HepG2 (cell line): ENCODE results near the gene TMEM11. TPM values are rescaled to one million over a fixed set of nuclear protein-coding genes. Genes with fewer than 3 reads are reported as not detected.

Experiments used
- ATAC-seq: fragments of 200-7000 bp; cut with Tn5 transposase; 3 replicates; pipeline ENCODE4 v1.9.1; 2020; ENCODE audit warnings: mild to moderate bottlenecking, moderate library complexity
- BruUV-seq: library from RNA; stranded (reverse); fragments of 400-500 nt; replicated peaks from 2 replicates; lab custom pipeline; 2021; lab: Mats Ljungman, UMichigan
- CTCF ChIA-PET: fragments of 300-600 bp; formaldehyde crosslinking; extraction: SDS; loops from one replicate; lab custom pipeline; 2021; ENCODE audit warnings: low total read pairs, inconsistent platforms, low intra/inter-chr PET ratio; lab: Yijun Ruan, JAX
- POLR2A ChIA-PET: fragments of 350-600 bp; sonication (Branson Sonifier 250); formaldehyde crosslinking; loops from one replicate; lab custom pipeline; 2020; ENCODE audit warnings: antibody characterized with exemption, inconsistent platforms; lab: Yijun Ruan, JAX
- DNase-seq: peaks from one replicate; pipeline ENCODE4 v3.0.0-alpha.2; 2015; ENCODE audit warnings: low spot score
- FAIRE-seq: peaks from 3 replicates; lab custom pipeline; 2011; peaks lifted over from hg19 to GRCh38; lab: Jason Lieb, UNC
- H2AFZ ChIP-seq: one replicate; pipeline ENCODE4 v1.6.1; 2011; ENCODE audit warnings: low read length, inconsistent platforms
- H3K27ac ChIP-seq: fragments of 300-600 bp; 3 replicates; pipeline ENCODE4 v1.8.0; 2011; ENCODE audit warnings: mixed run types, mild to moderate bottlenecking, mixed read lengths, low read length, inconsistent platforms; ENCODE audit not compliant: insufficient read depth; ENCODE audit errors: extremely low read length
- H3K27me3 ChIP-seq, 2 experiments: fragments of 200-600 bp in 1 of 2; 2 replicates in 1 of 2; 3 replicates in 1 of 2; pipeline versions ENCODE4 v1.6.0 to v1.8.0; 2011; ENCODE audit warnings: low read length in 2 of 2, mild to moderate bottlenecking in 2 of 2, moderate library complexity in 2 of 2, inconsistent platforms in 1 of 2; ENCODE audit not compliant: insufficient read depth in 2 of 2, control insufficient read depth in 1 of 2
- H3K36me3 ChIP-seq, 2 experiments: fragments of 200-600 bp in 1 of 2; replicated peaks in 1 of 2; 2 replicates in 1 of 2; 3 replicates in 1 of 2; pipeline versions ENCODE4 v1.5.1 to v1.8.0; 2011; ENCODE audit warnings: low read length in 2 of 2, inconsistent platforms in 1 of 2; ENCODE audit not compliant: insufficient read depth in 2 of 2, control insufficient read depth in 1 of 2
- H3K4me1 ChIP-seq: 2 replicates; pipeline ENCODE4 v1.5.1; 2012; ENCODE audit warnings: low read length, inconsistent platforms; ENCODE audit not compliant: insufficient read depth
- H3K4me2 ChIP-seq: 2 replicates; pipeline ENCODE4 v1.6.0; 2011; ENCODE audit warnings: low read depth, low read length, inconsistent platforms
- H3K4me3 ChIP-seq, 3 experiments: fragments of 200-600 bp in 1 of 3; sonication (generic), shearing (Covaris generic) in 1 of 3; replicated peaks in 1 of 3; 2 replicates each; pipeline ENCODE4 v1.5.1; 2011 to 2016; ENCODE audit warnings: low read length in 3 of 3, inconsistent platforms in 2 of 3, low read depth in 2 of 3, mild to moderate bottlenecking in 2 of 3, control low read depth in 1 of 3, mixed read lengths in 1 of 3; ENCODE audit not compliant: insufficient read depth in 1 of 3
- H3K79me2 ChIP-seq: one replicate; pipeline ENCODE4 v1.6.1; 2011; ENCODE audit warnings: low read length, inconsistent platforms; ENCODE audit not compliant: insufficient read depth
- H3K9ac ChIP-seq: 2 replicates; pipeline ENCODE4 v1.6.0; 2011; ENCODE audit warnings: mild to moderate bottlenecking, low read depth, low read length, inconsistent platforms; ENCODE audit not compliant: insufficient read depth
- H3K9me3 ChIP-seq: 2 replicates; pipeline ENCODE4 v1.5.1; 2012; ENCODE audit warnings: mild to moderate bottlenecking, low read length
- H4K20me1 ChIP-seq: 2 replicates; pipeline ENCODE4 v1.6.0; 2011; ENCODE audit warnings: inconsistent platforms, mild to moderate bottlenecking, low read length, moderate library complexity; ENCODE audit not compliant: insufficient read depth
- DNMT3B ChIP-seq: conservative IDR thresholded peaks from 2 replicates; pipeline ENCODE4 v1.6.1; 2016; ENCODE audit warnings: missing biosample characterization, control low read depth
- EED ChIP-seq: sonication (generic); formaldehyde crosslinking; IDR thresholded peaks from 2 replicates; pipeline ENCODE4 v1.5.0; 2020; ENCODE audit warnings: mild to moderate bottlenecking, missing genetic modification reagents
- HES4 ChIP-seq: sonication (generic); formaldehyde crosslinking; IDR thresholded peaks from 2 replicates; pipeline ENCODE4 v1.9.0; 2021; ENCODE audit warnings: mild to moderate bottlenecking, missing genetic modification reagents, borderline replicate concordance
- HIVEP1 ChIP-seq: sonication (generic); formaldehyde crosslinking; IDR thresholded peaks from 2 replicates; pipeline ENCODE4 v1.4.0; 2020; ENCODE audit warnings: mild to moderate bottlenecking, missing genetic modification reagents
- PLSCR1 ChIP-seq: sonication (generic); formaldehyde crosslinking; IDR thresholded peaks from 2 replicates; pipeline ENCODE4 v1.5.0; 2020; ENCODE audit warnings: missing genetic modification reagents, mild to moderate bottlenecking, borderline replicate concordance
- RORA ChIP-seq: sonication (generic); formaldehyde crosslinking; IDR thresholded peaks from 2 replicates; pipeline ENCODE4 v1.5.0; 2020; ENCODE audit warnings: mild to moderate bottlenecking, missing genetic modification reagents, moderate library complexity
- RXRB ChIP-seq: IDR thresholded peaks from 2 replicates; pipeline ENCODE4 v1.6.1; 2016; ENCODE audit warnings: borderline replicate concordance, missing genetic modification reagents, missing compliant biosample characterization
- SOX13 ChIP-seq, 3 experiments: fragments of 450-650 bp in 1 of 3; sonication (generic) in 1 of 3; formaldehyde crosslinking in 1 of 3; IDR thresholded peaks in 2 of 3; conservative IDR thresholded peaks in 1 of 3; 2 replicates each; pipeline versions ENCODE4 v1.5.0 to v1.6.1; 2016 to 2020; ENCODE audit warnings: antibody characterized with exemption in 1 of 3, mild to moderate bottlenecking in 1 of 3, missing compliant biosample characterization in 1 of 3, missing genetic modification reagents in 1 of 3, moderate library complexity in 1 of 3
- SP2 ChIP-seq: sonication (generic); formaldehyde crosslinking; IDR thresholded peaks from 2 replicates; pipeline ENCODE4 v1.5.1; 2020; ENCODE audit warnings: mild to moderate bottlenecking, missing genetic modification reagents
- ZBTB8A ChIP-seq: sonication (generic); formaldehyde crosslinking; IDR thresholded peaks from 2 replicates; pipeline ENCODE4 v1.4.0; 2020; ENCODE audit warnings: mild to moderate bottlenecking, low read depth, missing genetic modification reagents, borderline replicate concordance
- ZNF276 ChIP-seq: sonication (generic); formaldehyde crosslinking; IDR thresholded peaks from 2 replicates; pipeline ENCODE4 v1.4.0; 2020; ENCODE audit warnings: mild to moderate bottlenecking, low read depth, missing genetic modification reagents
- ZNF326 ChIP-seq: sonication (generic); formaldehyde crosslinking; IDR thresholded peaks from 2 replicates; pipeline ENCODE4 v1.4.0; 2020; ENCODE audit warnings: missing genetic modification reagents, borderline replicate concordance
- ZNF562 ChIP-seq: sonication (generic); formaldehyde crosslinking; IDR thresholded peaks from 2 replicates; pipeline ENCODE4 v1.8.0; 2022; ENCODE audit warnings: missing genetic modification reagents, borderline replicate concordance
- ZNF777 ChIP-seq: sonication (generic); formaldehyde crosslinking; IDR thresholded peaks from 2 replicates; pipeline ENCODE4 v1.4.0; 2020; ENCODE audit warnings: missing genetic modification reagents
- WGBS: methylation state at CpG from one replicate; pipeline ENCODE4 v1.1.6; 2017; ENCODE audit warnings: low lambda C conversion rate; 5-methylcytosine and 5-hydroxymethylcytosine counted together
- in situ Hi-C: cut with HindIII; loops from 2 replicates; pipeline ENCODE4 v1.10.0; 2017; ENCODE audit warnings: low pct_unique_long_range_greater_than_20kb; ENCODE audit not compliant: extremely low pct_ligation_motif_present
- intact Hi-C: fragments of 100-400 bp; cut with micrococcal nuclease; formaldehyde crosslinking; loops from one replicate; pipeline ENCODE4 v1.10.0; 2022; ENCODE audit not compliant: unreplicated experiment
- polyA plus RNA-seq, 8 experiments: library from polyadenylated mRNA; depleted of rRNA in 3 of 8; stranded (reverse) in 7 of 8; unstranded in 1 of 8; fragments of >200 nt; fragmentation: Illumina TruSeq in 4 of 8; extraction: Trizol in 4 of 8; gene quantifications; 2 replicates each; pipeline versions ENCODE4 v1.2.1 to v1.2.3, GENCODE V29; 2011 to 2016; ENCODE audit warnings: low read depth in 4 of 8, missing spikeins in 1 of 8, mixed read lengths in 1 of 8; ENCODE audit not compliant: insufficient read depth in 1 of 8
- total RNA-seq, 5 experiments: library from RNA; depleted of rRNA; stranded (reverse); fragments of >200 nt; fragmentation: Illumina TruSeq; extraction: Trizol; gene quantifications; 2 replicates each; pipeline ENCODE4 v1.2.3, GENCODE V29; 2016; ENCODE audit warnings: low read depth in 1 of 5

The TMEM11 gene
- total and polyA plus RNA-seq, 2 of the 13 experiments (the other 11 are each of a cell fraction or from before 2014, with no cell fraction given), result 18.7 to 35.0 TPM

- TF ChIP-seq ZNF562 (no peak), EED (CRISPR knock-in tag) (no peak), ZBTB8A (CRISPR knock-in tag) (no peak)
- TF ChIP-seq, all 625 proteins: peak for 0
Measured at GRCh38 chr17:21170809-21171208, 43.2 kb downstream of the TMEM11 start (continued).

GRCh38 chr17:21169496-21169895 is 44.5 kb downstream of the TMEM11 start:
- Histone ChIP-seq H3K27ac (no peak overlapping the region), H2AFZ (no peak overlapping the region), H3K4me3 (no peak overlapping the region), H3K27me3 (no peaks in the 10 kb centered on the region), H3K9me3 (no peaks in the 10 kb centered on the region), H3K36me3 (peaks cover 4 to 22% of the 10 kb centered on the region in 2 experiments; a peak in 4 of 5 replicates), H3K4me1 (peaks cover 12% of the 10 kb centered on the region; the same call in 1 of the 2 replicates), H3K9ac (no peak overlapping the region), H3K4me2 (no peak overlapping the region), H3K79me2 (no peaks in the 10 kb centered on the region), H4K20me1 (no peaks in the 10 kb centered on the region; the same call in 1 of the 2 replicates)
- BruUV-seq, result no TSS peak
- ATAC-seq (no peak), DNase-seq (no peak), FAIRE-seq (no peak)
- POLR2A ChIA-PET, result no interaction called here
- in situ Hi-C loops (no loop called here), intact Hi-C loops (no loop called here)
- 96% methylated on average over 5 of the region's 7 CpGs for WGBS
- TF ChIP-seq SOX13 (IDR thresholded peaks at IDR 0.05) (no peak), SOX13 (CRISPR knock-in tag; conservative IDR thresholded peaks at IDR 0.05 in 1 of 2, IDR thresholded peaks at IDR 0.05 in 1 of 2) (no peak), HIVEP1 (CRISPR knock-in tag) (no peak), ZNF326 (no peak), DNMT3B (CRISPR knock-in tag) (no peak)
- CTCF ChIA-PET, result no interaction called here

GRCh38 chr17:21168555-21168865 is 45.5 kb downstream of the TMEM11 start:
- Histone ChIP-seq H3K27ac (no peak overlapping the region), H3K9me3 (no peaks in the 10 kb centered on the region), H3K9ac (no peak overlapping the region), H3K4me2 (no peak overlapping the region), H3K36me3 (peaks cover 3 to 14% of the 10 kb centered on the region in 2 experiments; a peak in 4 of 5 replicates), H4K20me1 (no peaks in the 10 kb centered on the region; the same call in 1 of the 2 replicates), H3K27me3 (no peaks in the 10 kb centered on the region), H3K4me1 (peaks cover 12% of the 10 kb centered on the region; the same call in 1 of the 2 replicates), H2AFZ (no peak overlapping the region), H3K4me3 (no peak overlapping the region), H3K79me2 (no peaks in the 10 kb centered on the region)
- CTCF ChIA-PET, result no interaction called here
- whole genome bisulfite sequencing, result 100% methylated on average over 12 of the region's 12 CpGs
- DNase-seq (no peak), ATAC-seq (no peak), FAIRE-seq (no peak)
- in situ Hi-C loops (no loop called here), intact Hi-C loops (no loop called here)
- no TSS peak for BruUV-seq
- POLR2A ChIA-PET, result no interaction called here
- TF ChIP-seq SP2 (CRISPR knock-in tag), result no peak
- no peak for TF ChIP-seq PLSCR1 (CRISPR knock-in tag)
- TF ChIP-seq RORA (CRISPR knock-in tag), result no peak
- TF ChIP-seq RXRB, result no peak
- TF ChIP-seq ZNF276 (CRISPR knock-in tag), result no peak
- no peak for TF ChIP-seq ZNF777 (CRISPR knock-in tag)
- no peak for TF ChIP-seq HES4 (CRISPR knock-in tag)
